H9 (cell line): ENCODE data around the gene DYNLRB1. TPM values are rescaled to one million over a fixed set of nuclear protein-coding genes. Genes with fewer than 3 reads are reported as not detected.

Experiments
- DNase-seq: peaks from one replicate; pipeline ENCODE4 v3.0.0-alpha.2; 2017
- H2AFZ ChIP-seq: one replicate; pipeline ENCODE4 v1.6.1; 2013; ENCODE audit warnings: mild to moderate bottlenecking, low read length, control low read depth, moderate library complexity
- H2AK5ac ChIP-seq: 2 replicates; pipeline ENCODE4 v1.6.1; 2013; ENCODE audit warnings: low read length, control low read depth, mixed read lengths; ENCODE audit not compliant: insufficient read length
- H2BK120ac ChIP-seq: one replicate; pipeline ENCODE4 v1.6.1; 2013; ENCODE audit warnings: low read depth, mild to moderate bottlenecking, low read length, control low read depth, inconsistent platforms; ENCODE audit not compliant: poor library complexity, severe bottlenecking
- H2BK12ac ChIP-seq: 2 replicates; pipeline ENCODE4 v1.6.1; 2013; ENCODE audit warnings: low read length, control low read depth, mixed read lengths, low read depth; ENCODE audit not compliant: insufficient read length
- H2BK15ac ChIP-seq: 2 replicates; pipeline ENCODE4 v1.6.1; 2013; ENCODE audit warnings: low read depth, low read length, control low read depth
- H2BK20ac ChIP-seq: one replicate; pipeline ENCODE4 v1.6.1; 2013; ENCODE audit warnings: low read depth, mild to moderate bottlenecking, low read length, control low read depth, inconsistent platforms; ENCODE audit not compliant: poor library complexity, severe bottlenecking
- H2BK5ac ChIP-seq: 2 replicates; pipeline ENCODE4 v1.6.1; 2013; ENCODE audit warnings: low read length, control low read depth, mixed read lengths; ENCODE audit not compliant: insufficient read length
- H3K14ac ChIP-seq: 2 replicates; pipeline ENCODE4 v1.6.1; 2013; ENCODE audit warnings: low read length, control low read depth; ENCODE audit not compliant: insufficient read depth
- H3K18ac ChIP-seq: 2 replicates; pipeline ENCODE4 v1.6.1; 2013; ENCODE audit warnings: low read depth, mild to moderate bottlenecking, mixed read lengths, low read length, control low read depth; ENCODE audit not compliant: insufficient read length
- H3K23ac ChIP-seq: 2 replicates; pipeline ENCODE4 v1.6.1; 2013; ENCODE audit warnings: low read length, control low read depth, mixed read lengths, low read depth; ENCODE audit not compliant: insufficient read length
- H3K23me2 ChIP-seq: 2 replicates; pipeline ENCODE4 v1.6.1; 2013; ENCODE audit warnings: low read depth, mild to moderate bottlenecking, mixed read lengths, low read length, control low read depth; ENCODE audit not compliant: insufficient read length, poor library complexity, severe bottlenecking
- H3K27ac ChIP-seq: 2 replicates; pipeline ENCODE4 v1.5.1; 2013; ENCODE audit warnings: low read length, control low read depth, mixed read lengths, low read depth; ENCODE audit not compliant: insufficient read length
- H3K27me3 ChIP-seq: 2 replicates; pipeline ENCODE4 v1.6.1; 2013; ENCODE audit warnings: low read length, control low read depth, inconsistent platforms; ENCODE audit not compliant: insufficient read depth
- H3K4ac ChIP-seq: 2 replicates; pipeline ENCODE4 v1.6.1; 2013; ENCODE audit warnings: low read depth, mild to moderate bottlenecking, control low read depth, inconsistent platforms, low read length, moderate library complexity
- H3K4me1 ChIP-seq: 2 replicates; pipeline ENCODE4 v1.6.1; 2013; ENCODE audit warnings: low read length, control low read depth, inconsistent platforms; ENCODE audit not compliant: insufficient read depth
- H3K4me2 ChIP-seq: 2 replicates; pipeline ENCODE4 v1.6.1; 2013; ENCODE audit warnings: low read length, control low read depth, mixed read lengths; ENCODE audit not compliant: insufficient read length, insufficient read depth
- H3K56ac ChIP-seq: 2 replicates; pipeline ENCODE4 v1.6.1; 2013; ENCODE audit warnings: low read depth, mild to moderate bottlenecking, mixed read lengths, low read length, control low read depth; ENCODE audit not compliant: insufficient read length
- H3K79me1 ChIP-seq: 2 replicates; pipeline ENCODE4 v1.6.1; 2013; ENCODE audit warnings: low read depth, mild to moderate bottlenecking, moderate library complexity, low read length, control low read depth, inconsistent platforms; ENCODE audit not compliant: insufficient read depth, poor library complexity, severe bottlenecking
- H3K79me2 ChIP-seq: 2 replicates; pipeline ENCODE4 v1.6.1; 2013; ENCODE audit warnings: low read length, control low read depth, inconsistent platforms; ENCODE audit not compliant: insufficient read depth
- H3K9ac ChIP-seq: 2 replicates; pipeline ENCODE4 v1.6.1; 2013; ENCODE audit warnings: low read length, control low read depth, mixed read lengths; ENCODE audit not compliant: insufficient read length; ENCODE audit errors: extremely low read depth
- H3K9me3 ChIP-seq: one replicate; pipeline ENCODE4 v1.6.1; 2013; ENCODE audit warnings: low read depth, low read length, inconsistent platforms; ENCODE audit not compliant: control insufficient read depth
- H3T11ph ChIP-seq: one replicate; pipeline ENCODE4 v1.6.1; 2013; ENCODE audit warnings: mild to moderate bottlenecking, low read length, control low read depth, inconsistent platforms
- H4K20me1 ChIP-seq: one replicate; pipeline ENCODE4 v1.6.1; 2013; ENCODE audit not compliant: control insufficient read depth, insufficient read length, insufficient read depth
- H4K5ac ChIP-seq: 2 replicates; pipeline ENCODE4 v1.6.1; 2013; ENCODE audit warnings: low read depth, mild to moderate bottlenecking, mixed read lengths, low read length, control low read depth; ENCODE audit not compliant: insufficient read length
- H4K8ac ChIP-seq: replicated peaks from 2 replicates; pipeline ENCODE4 v1.6.1; 2013; ENCODE audit warnings: low read length, control low read depth, mixed read lengths, low read depth; ENCODE audit not compliant: insufficient read length
- H4K91ac ChIP-seq: 2 replicates; pipeline ENCODE4 v1.6.1; 2013; ENCODE audit warnings: low read depth, mild to moderate bottlenecking, moderate library complexity, mixed read lengths, low read length, control low read depth; ENCODE audit not compliant: insufficient read length
- H3K27ac Mint-ChIP-seq, 3 experiments: 2 replicates in 2 of 3; 3 replicates in 1 of 3; pipeline ENCODE4 v1.8.0; 2020 to 2021; ENCODE audit warnings: mixed read lengths in 3 of 3, mild to moderate bottlenecking in 1 of 3, moderate library complexity in 1 of 3
- H3K27me3 Mint-ChIP-seq: 2 replicates; pipeline ENCODE4 v1.8.0; 2021; ENCODE audit warnings: low read depth, mild to moderate bottlenecking, moderate library complexity, mixed read lengths
- H3K36me3 Mint-ChIP-seq, 3 experiments: 2 replicates in 2 of 3; 3 replicates in 1 of 3; pipeline ENCODE4 v1.8.0; 2020 to 2021; ENCODE audit warnings: low read depth in 3 of 3, mixed read lengths in 3 of 3; ENCODE audit not compliant: insufficient read depth in 1 of 3
- H3K4me1 Mint-ChIP-seq, 2 experiments: 2 replicates each; pipeline ENCODE4 v1.8.0; 2020; ENCODE audit warnings: mixed read lengths in 2 of 2
- H3K4me3 Mint-ChIP-seq, 2 experiments: 2 replicates in 1 of 2; 3 replicates in 1 of 2; pipeline ENCODE4 v1.8.0; 2020 to 2021; ENCODE audit warnings: mild to moderate bottlenecking in 2 of 2, mixed read lengths in 2 of 2, moderate library complexity in 1 of 2
- H3K9me3 Mint-ChIP-seq, 2 experiments: 2 replicates in 1 of 2; 3 replicates in 1 of 2; pipeline ENCODE4 v1.8.0; 2020; ENCODE audit warnings: mild to moderate bottlenecking in 2 of 2, mixed read lengths in 2 of 2, moderate library complexity in 1 of 2
- CTCF ChIP-seq: fragments of 200-600 bp; sonication (generic); conservative IDR thresholded peaks from 3 replicates; pipeline ENCODE4 v1.8.0; 2021; ENCODE audit warnings: antibody characterized with exemption, mild to moderate bottlenecking
- WGBS: extraction: QIAGEN DNeasy Blood & Tissue Kit; methylation state at CpG from one replicate; pipeline ENCODE4 v1.1.7; 2013; ENCODE audit warnings: missing lambda C conversion rate, low lambda C conversion rate, mixed read lengths; ENCODE audit not compliant: insufficient read length; ENCODE audit errors: extremely low coverage; 5-methylcytosine and 5-hydroxymethylcytosine counted together
- total RNA-seq: library from RNA; stranded (reverse); gene quantifications from 2 replicates; pipeline ENCODE4 v1.2.1, GENCODE V29; 2021

DYNLRB1 gene
- total RNA-seq, 1 experiment from 2014 or later, result 200 TPM

- Histone ChIP-seq H3K4me2 (no peak overlapping the region), H3K23ac (no peak overlapping the region), H4K20me1 (no peaks in the 10 kb centered on the region), H4K8ac (no peak overlapping the region), H2BK15ac (no peak overlapping the region), H3T11ph (no peak overlapping the region), H2BK20ac (no peak overlapping the region), H3K27ac (no peak overlapping the region), H2BK12ac (no peak overlapping the region), H4K5ac (no peak overlapping the region), H3K23me2 (no peaks in the 10 kb centered on the region), H3K79me1 (no peaks in the 10 kb centered on the region), H3K18ac (no peak overlapping the region), H3K56ac (no peak overlapping the region), H3K27me3 (no peaks in the 10 kb centered on the region), H3K9ac (no peak overlapping the region), H3K9me3 (no peaks in the 10 kb centered on the region), H2BK5ac (no peak overlapping the region), H2AFZ (no peak overlapping the region), H3K79me2 (peaks cover 6% of the 10 kb centered on the region; the same call in 1 of the 2 replicates), H3K14ac (no peak overlapping the region), H2AK5ac (no peak overlapping the region), H2BK120ac (no peak overlapping the region), H3K4me1 (no peaks in the 10 kb centered on the region), H4K91ac (no peak overlapping the region), H3K4ac (no peak overlapping the region)
- Mint-ChIP-seq H3K4me3 (no peak overlapping the region), H3K4me1 (peaks cover 9 to 15% of the 10 kb centered on the region in 2 experiments), H3K9me3 (no peaks in the 10 kb centered on the region), H3K27ac (peak overlapping the region in 2 of 3 experiments; percentile 23 to 47; a peak in 4 of 7 replicates), H3K36me3 (peaks cover 8 to 66% (median 43%) of the 10 kb centered on the region in 3 experiments; a peak in 6 of 7 replicates), H3K27me3 (no peaks in the 10 kb centered on the region)
- WGBS, result no CpG with 5 or more reads among the region's 7 CpGs
- no peak for DNase-seq
- no peak for TF ChIP-seq CTCF
Measured at GRCh38 chr20:34525342-34525708, 9.1 kb downstream of the DYNLRB1 start.
